ENCODE data around the gene SEPTIN12. TPM values are rescaled to one million over a fixed set of nuclear protein-coding genes. Genes with fewer than 3 reads are reported as not detected.

SEPTIN12 gene
- total RNA-seq, 1 experiment from 2014 or later = not detected

GRCh38 chr16:4790871-4791270 is 2.7 kb upstream of the SEPTIN12 start:
- ATAC-seq = no peak
- TF ChIP-seq ZNF425 (CRISPR knock-in tag; conservative IDR thresholded peaks at IDR 0.05) (no peak), IRF2 (CRISPR knock-in tag; IDR thresholded peaks at IDR 0.05; ENCODE audit: borderline replicate concordance, low read depth) (no peak), ATF6 (CRISPR knock-in tag; IDR thresholded peaks at IDR 0.05) (no peak), CREM (CRISPR knock-in tag; IDR thresholded peaks at IDR 0.05) (no peak), NFE2L1 (CRISPR knock-in tag; IDR thresholded peaks at IDR 0.05) (no peak), ZNF396 (CRISPR knock-in tag; IDR thresholded peaks at IDR 0.05; ENCODE audit: borderline replicate concordance) (no peak), ERG (CRISPR knock-in tag; IDR thresholded peaks at IDR 0.05) (no peak), ZNF317 (CRISPR knock-in tag; IDR thresholded peaks at IDR 0.05; ENCODE audit: borderline replicate concordance, low read depth) (no peak), ESRRA (CRISPR knock-in tag; IDR thresholded peaks at IDR 0.05; ENCODE audit: borderline replicate concordance) (no peak)
- H3K27me3 Mint-ChIP-seq (ENCODE audit: low read depth) = no peaks in the 10 kb centered on the region; the same call in 1 of the 2 replicates
- peaks cover 10% of the 10 kb centered on the region for H3K4me1 Mint-ChIP-seq
- ChIA-PET POLR2A (no interaction called here), CTCF (no interaction called here)
- no peaks in the 10 kb centered on the region for H3K9me3 Mint-ChIP-seq
- no peak overlapping the region for H3K4me3 Mint-ChIP-seq
- DNase-seq (ENCODE audit: low spot score) = no peak
- H3K27ac Mint-ChIP-seq = no peak overlapping the region
- no peaks in the 10 kb centered on the region for H3K36me3 Mint-ChIP-seq

GRCh38 chr16:4790261-4790660 is 2.1 kb upstream of the SEPTIN12 start:
- TF ChIP-seq USF2 (CRISPR knock-in tag; IDR thresholded peaks at IDR 0.05) (no peak), GABPB1 (CRISPR knock-in tag; IDR thresholded peaks at IDR 0.05) (peak; percentile 39; the same call in 1 of the 2 replicates), SMAD4 (CRISPR knock-in tag; IDR thresholded peaks at IDR 0.05) (no peak)
- H3K27ac Mint-ChIP-seq = no peak overlapping the region
- H3K4me1 Mint-ChIP-seq = peaks cover 10% of the 10 kb centered on the region
- ATAC-seq (no peak), DNase-seq (ENCODE audit: low spot score) (no peak)
- ChIA-PET POLR2A (interaction anchor here (0.7 kb wide), 1 partner anchor 23 kb away, joined by 3 read pairs; the partner anchor contains the start of gene ZNF500), CTCF (no interaction called here)
- no peaks in the 10 kb centered on the region; the same call in 1 of the 2 replicates for H3K27me3 Mint-ChIP-seq (ENCODE audit: low read depth)
- no peaks in the 10 kb centered on the region for H3K9me3 Mint-ChIP-seq
- no peaks in the 10 kb centered on the region for H3K36me3 Mint-ChIP-seq
- no peak overlapping the region for H3K4me3 Mint-ChIP-seq

GRCh38 chr16:4788910-4789309 is 765 bp upstream of the SEPTIN12 start:
- no peaks in the 10 kb centered on the region for H3K9me3 Mint-ChIP-seq
- ChIA-PET CTCF (interaction anchor here (0.7 to 1.1 kb wide), 4 partner anchors 20 to 373 kb away, joined by 3 to 6 read pairs (median 4); no protein-coding TSS in a partner anchor), POLR2A (no interaction called here)
- H3K27ac Mint-ChIP-seq = no peak overlapping the region
- ATAC-seq (no peak), DNase-seq (ENCODE audit: low spot score) (no peak)
- H3K4me1 Mint-ChIP-seq = peaks cover 14% of the 10 kb centered on the region
- no peak overlapping the region for H3K4me3 Mint-ChIP-seq
- H3K27me3 Mint-ChIP-seq (ENCODE audit: low read depth) = no peaks in the 10 kb centered on the region; the same call in 1 of the 2 replicates
- H3K36me3 Mint-ChIP-seq = no peaks in the 10 kb centered on the region
- TF ChIP-seq JAZF1 (CRISPR knock-in tag; IDR thresholded peaks at IDR 0.05) = no peak
- no peak for TF ChIP-seq IRF2 (CRISPR knock-in tag; IDR thresholded peaks at IDR 0.05; ENCODE audit: borderline replicate concordance, low read depth)
- no peak for TF ChIP-seq MXD4 (CRISPR knock-in tag; IDR thresholded peaks at IDR 0.05; ENCODE audit: borderline replicate concordance)
- no peak for TF ChIP-seq E2F1 (CRISPR knock-in tag; IDR thresholded peaks at IDR 0.05)
- TF ChIP-seq NR1H2 (CRISPR knock-in tag; IDR thresholded peaks at IDR 0.05) = no peak
- TF ChIP-seq PREB (CRISPR knock-in tag; IDR thresholded peaks at IDR 0.05; ENCODE audit: borderline replicate concordance) = no peak
- no peak for TF ChIP-seq TEAD4 (CRISPR knock-in tag; IDR thresholded peaks at IDR 0.05)
- TF ChIP-seq AR (CRISPR knock-in tag; IDR thresholded peaks at IDR 0.05) = no peak
- no peak for TF ChIP-seq SMAD3 (CRISPR knock-in tag; IDR thresholded peaks at IDR 0.05; ENCODE audit: borderline replicate concordance)
